Breast epithelium (tissue), 4 donors: Measurements from ENCODE around the gene CDK19. TPM values are rescaled to one million over a fixed set of nuclear protein-coding genes. Genes with fewer than 3 reads are reported as not detected.
"Not testable (repeated sequence)": the region's sequence is repeated elsewhere in the genome, so short reads cannot be mapped to it uniquely, and the experiment has no call there.

Experiments
- DNase-seq, 2 donors: peaks; one replicate each; pipeline ENCODE4 v3.0.0-alpha.2; 2019; ENCODE audit warnings: low spot score in 2 of 2
- H3K27ac ChIP-seq, 2 donors: fragments of 200-600 bp; sonication (generic) in 1 of 2; one replicate each; pipeline ENCODE4 v1.5.1; 2016 to 2019; ENCODE audit warnings: mild to moderate bottlenecking in 1 of 2
- H3K27me3 ChIP-seq, 2 donors: fragments of 200-600 bp; sonication (generic) in 1 of 2; one replicate each; pipeline versions ENCODE4 v1.5.1 to v1.6.0; 2017 to 2019; ENCODE audit warnings: control low read depth in 1 of 2, mild to moderate bottlenecking in 1 of 2
- H3K36me3 ChIP-seq: fragments of 200-600 bp; one replicate; pipeline ENCODE4 v1.5.1; 2019
- H3K4me1 ChIP-seq, 2 donors: fragments of 200-600 bp; sonication (generic); one replicate each; pipeline ENCODE4 v1.5.1; 2016 to 2019; ENCODE audit warnings: control low read depth in 1 of 2
- H3K4me3 ChIP-seq, 3 donors: fragments of 200-600 bp; sonication (generic); 1 replicate in 2 of 3; 2 replicates in 1 of 3; pipeline ENCODE4 v1.5.1; 2016 to 2019; ENCODE audit warnings: mild to moderate bottlenecking in 3 of 3, moderate library complexity in 2 of 3
- H3K9me3 ChIP-seq, 2 donors: fragments of 200-600 bp; sonication (generic) in 1 of 2; one replicate each; pipeline ENCODE4 v1.5.1; 2016 to 2019; ENCODE audit warnings: control low read depth in 1 of 2
- CTCF ChIP-seq, 3 donors: fragments of 450-650 bp; IDR thresholded peaks; one replicate each; pipeline ENCODE4 v1.5.1; 2016 to 2017; ENCODE audit warnings: antibody characterized with exemption in 3 of 3, mild to moderate bottlenecking in 3 of 3, moderate library complexity in 3 of 3
- POLR2A ChIP-seq: fragments of 450-650 bp; IDR thresholded peaks from one replicate; pipeline ENCODE4 v1.6.1; 2016; ENCODE audit warnings: antibody characterized with exemption, mild to moderate bottlenecking, moderate library complexity
- POLR2AphosphoS5 ChIP-seq, 3 donors: sonication (generic); formaldehyde crosslinking; IDR thresholded peaks; one replicate each; pipeline ENCODE4 v1.6.1; 2017; ENCODE audit warnings: antibody characterized with exemption in 3 of 3
- intact Hi-C: fragments of 100-400 bp; cut with DNase I; formaldehyde crosslinking; loops from one replicate; pipeline ENCODE4 v1.15.1; 2023; ENCODE audit warnings: low total_unique reads
- total RNA-seq, 3 donors: library from RNA; depleted of rRNA; stranded (reverse); fragments of >200 nt; gene quantifications; one replicate each; pipeline ENCODE4 v1.1.0, GENCODE V29; 2016

Gene CDK19
- total RNA-seq, 3 donors from 2014 or later = 14.1 to 17.9 (median 17.9) TPM

GRCh38 chr6:110606151-110606550 is 209.1 kb downstream of the CDK19 start:
- Histone ChIP-seq H3K27me3 (no peaks in the 10 kb centered on the region), H3K27ac (no peak overlapping the region), H3K9me3 (no peaks in the 10 kb centered on the region), H3K36me3 (no peaks in the 10 kb centered on the region), H3K4me1 (no peaks in the 10 kb centered on the region), H3K4me3 (no peak overlapping the region)
- intact Hi-C loops = no loop called here
- no peak for DNase-seq
- TF ChIP-seq POLR2AphosphoS5 (IDR thresholded peaks at IDR 0.05) = no peak

GRCh38 chr6:110600640-110601039 is 214.6 kb downstream of the CDK19 start:
- H3K27ac ChIP-seq, intact Hi-C loops, DNase-seq, H3K9me3 ChIP-seq, H3K27me3 ChIP-seq, H3K36me3 ChIP-seq, H3K4me1 ChIP-seq, H3K4me3 ChIP-seq: not testable (repeated sequence)

- no peaks in the 10 kb centered on the region for H3K27me3 ChIP-seq
- H3K4me3 ChIP-seq = no peak overlapping the region
- no peak overlapping the region for H3K27ac ChIP-seq
- no peaks in the 10 kb centered on the region for H3K9me3 ChIP-seq
- TF ChIP-seq POLR2A (no peak), CTCF (IDR thresholded peaks at IDR 0.05) (no peak)
- H3K4me1 ChIP-seq = no peaks in the 10 kb centered on the region
- intact Hi-C loops = no loop called here
- no peak for DNase-seq
- H3K36me3 ChIP-seq = no peaks in the 10 kb centered on the region
Observed at GRCh38 chr6:110597761-110598160, 217.5 kb downstream of the CDK19 start.

GRCh38 chr6:110596354-110596753 is 218.9 kb downstream of the CDK19 start:
- no peak for DNase-seq
- H3K27ac ChIP-seq = no peak overlapping the region
- intact Hi-C loops = no loop called here
- H3K4me3 ChIP-seq = no peak overlapping the region
- no peaks in the 10 kb centered on the region for H3K36me3 ChIP-seq
- no peaks in the 10 kb centered on the region for H3K27me3 ChIP-seq
- no peaks in the 10 kb centered on the region for H3K4me1 ChIP-seq
- H3K9me3 ChIP-seq = no peaks in the 10 kb centered on the region
- TF ChIP-seq CTCF (IDR thresholded peaks at IDR 0.05) = no peak
- TF ChIP-seq POLR2A = no peak
- no peak for TF ChIP-seq POLR2AphosphoS5 (IDR thresholded peaks at IDR 0.05)

- TF ChIP-seq POLR2AphosphoS5 (IDR thresholded peaks at IDR 0.05) (no peak), POLR2A (no peak), CTCF (IDR thresholded peaks at IDR 0.05) (no peak)
- no peak overlapping the region for H3K4me3 ChIP-seq
- no peak for DNase-seq
- no peaks in the 10 kb centered on the region for H3K9me3 ChIP-seq
- intact Hi-C loops = no loop called here
- H3K27me3 ChIP-seq = no peaks in the 10 kb centered on the region
- no peaks in the 10 kb centered on the region for H3K4me1 ChIP-seq
- H3K27ac ChIP-seq = no peak overlapping the region
- no peaks in the 10 kb centered on the region for H3K36me3 ChIP-seq
Observed at GRCh38 chr6:110595112-110595511, 220.2 kb downstream of the CDK19 start.

- H3K27ac ChIP-seq = no peak overlapping the region
Observed at GRCh38 chr6:110593637-110594036, 221.6 kb downstream of the CDK19 start.

More at GRCh38 chr6:110593637-110594036, 221.6 kb downstream of the CDK19 start:
- Histone ChIP-seq H3K27me3 (no peaks in the 10 kb centered on the region), H3K4me3 (no peak overlapping the region), H3K9me3 (no peaks in the 10 kb centered on the region), H3K4me1 (no peaks in the 10 kb centered on the region), H3K36me3 (no peaks in the 10 kb centered on the region)
- TF ChIP-seq POLR2AphosphoS5 (IDR thresholded peaks at IDR 0.05) = no peak
- TF ChIP-seq POLR2A = no peak
- no peak for TF ChIP-seq CTCF (IDR thresholded peaks at IDR 0.05)
- intact Hi-C loops = loop anchor here (5.0 kb wide), 1 partner anchor 686 kb away; no protein-coding TSS in a partner anchor
- DNase-seq = no peak
